B cell (primary cell): ENCODE results near the gene NDUFA8. TPM values are rescaled to one million over a fixed set of nuclear protein-coding genes. Genes with fewer than 3 reads are reported as not detected.

Experiments
- ATAC-seq: fragments of 200-7000 bp; cut with Tn5 transposase; one replicate; pipeline ENCODE4 v1.10.0; 2021; ENCODE audit warnings: low read depth, mild to moderate bottlenecking, moderate number of reproducible peaks, moderate library complexity
- CTCF ChIA-PET: fragments of 350-600 bp; sonication (Branson Sonifier 250); formaldehyde crosslinking; loops from one replicate; lab custom pipeline; 2021; ENCODE audit warnings: antibody characterized with exemption, inconsistent platforms; lab: Charles Lee
- POLR2A ChIA-PET: fragments of 350-600 bp; sonication (Branson Sonifier 250); formaldehyde crosslinking; loops from one replicate; lab custom pipeline; 2021; ENCODE audit warnings: antibody characterized with exemption; lab: Charles Lee
- DNase-seq: peaks from one replicate; pipeline ENCODE4 v3.0.0; 2013
- H2AFZ ChIP-seq: 2 replicates; pipeline ENCODE4 v1.6.1; 2012; ENCODE audit warnings: mild to moderate bottlenecking, low read depth, low read length; ENCODE audit not compliant: insufficient read depth, poor library complexity, severe bottlenecking
- H3K27ac ChIP-seq, 2 donors: 1 replicate in 1 of 2; 2 replicates in 1 of 2; pipeline ENCODE4 v1.5.1; 2012 to 2013; ENCODE audit warnings: low read length in 2 of 2, mild to moderate bottlenecking in 2 of 2, moderate library complexity in 1 of 2
- H3K27me3 ChIP-seq, 4 experiments: fragments of 200-600 bp in 1 of 4; sonication (generic) in 1 of 4; replicated peaks in 1 of 4; 1 replicate in 2 of 4; 2 replicates in 2 of 4; pipeline versions ENCODE4 v1.6.1 to v1.7.0; 2013 to 2016; ENCODE audit warnings: low read length in 3 of 4, mild to moderate bottlenecking in 2 of 4, mixed read lengths in 1 of 4, moderate library complexity in 1 of 4; ENCODE audit not compliant: insufficient read depth in 4 of 4, control insufficient read depth in 3 of 4; ENCODE audit errors: control extremely low read depth in 1 of 4
- H3K36me3 ChIP-seq, 2 experiments: replicated peaks in 1 of 2; 1 replicate in 1 of 2; 2 replicates in 1 of 2; pipeline versions ENCODE4 v1.6.1 to v1.7.1; 2013; ENCODE audit warnings: low read length in 1 of 2; ENCODE audit not compliant: insufficient read depth in 2 of 2, control insufficient read depth in 1 of 2; ENCODE audit errors: control extremely low read depth in 1 of 2, extremely low read depth in 1 of 2
- H3K4me1 ChIP-seq, 2 donors: fragments of 200-600 bp in 1 of 2; sonication (generic) in 1 of 2; 1 replicate in 1 of 2; 2 replicates in 1 of 2; pipeline versions ENCODE4 v1.5.1 to v1.6.1; 2013 to 2017; ENCODE audit warnings: low read length in 2 of 2; ENCODE audit not compliant: control insufficient read depth in 2 of 2, insufficient read depth in 2 of 2
- H3K4me2 ChIP-seq: replicated peaks from 2 replicates; pipeline ENCODE3; 2012; ENCODE audit warnings: mild to moderate bottlenecking, low read depth, low read length; ENCODE audit not compliant: poor library complexity, severe bottlenecking
- H3K4me3 ChIP-seq, 5 experiments: fragments of 200-600 bp in 1 of 5; sonication (generic) in 1 of 5; 1 replicate in 3 of 5; 2 replicates in 2 of 5; pipeline versions ENCODE4 v1.5.1 to v1.7.0; 2011 to 2016; ENCODE audit warnings: low read length in 4 of 5, mild to moderate bottlenecking in 4 of 5, low read depth in 2 of 5, control low read depth in 1 of 5, moderate library complexity in 1 of 5; ENCODE audit not compliant: insufficient read depth in 1 of 5; ENCODE audit errors: control extremely low read depth in 1 of 5, extremely low read depth in 1 of 5
- H3K79me2 ChIP-seq: fragments of 200-600 bp; sonication (generic); one replicate; pipeline ENCODE4 v1.6.0; 2016; ENCODE audit warnings: low read length; ENCODE audit not compliant: control insufficient read depth, insufficient read depth
- H3K9ac ChIP-seq: fragments of 200-600 bp; sonication (generic); 2 replicates; pipeline ENCODE4 v1.6.1; 2017; ENCODE audit warnings: mild to moderate bottlenecking, low read length, moderate library complexity
- H3K9me3 ChIP-seq, 3 donors: one replicate each; pipeline versions ENCODE4 v1.6.1 to v1.7.1; 2013; ENCODE audit warnings: low read length in 2 of 3; ENCODE audit not compliant: control insufficient read depth in 2 of 3, insufficient read depth in 1 of 3; ENCODE audit errors: control extremely low read depth in 1 of 3
- H4K20me1 ChIP-seq: 2 replicates; pipeline ENCODE4 v1.6.0; 2012; ENCODE audit warnings: mild to moderate bottlenecking, low read length; ENCODE audit not compliant: insufficient read depth, control insufficient read depth, poor library complexity, severe bottlenecking
- H3K27ac Mint-ChIP-seq: one replicate; pipeline ENCODE4 v1.8.0; 2021; ENCODE audit warnings: mixed read lengths
- H3K27me3 Mint-ChIP-seq: one replicate; pipeline ENCODE4 v1.8.0; 2021; ENCODE audit warnings: mixed read lengths
- H3K4me1 Mint-ChIP-seq: one replicate; pipeline ENCODE4 v1.8.0; 2021; ENCODE audit warnings: mixed read lengths
- H3K4me3 Mint-ChIP-seq: one replicate; pipeline ENCODE4 v1.8.0; 2021; ENCODE audit warnings: mixed read lengths
- H3K9me3 Mint-ChIP-seq: one replicate; pipeline ENCODE4 v1.8.0; 2022; ENCODE audit warnings: mixed read lengths; ENCODE audit not compliant: insufficient read depth
- EZH2 ChIP-seq: IDR thresholded peaks from 2 replicates; pipeline ENCODE4 v1.6.1; 2012; ENCODE audit warnings: borderline replicate concordance, low read depth, mild to moderate bottlenecking, moderate library complexity, low read length; ENCODE audit not compliant: insufficient read depth, poor library complexity, severe bottlenecking
- WGBS: methylation state at CpG from one replicate; pipeline ENCODE4 v1.1.5; 2013; ENCODE audit warnings: missing lambda C conversion rate; ENCODE audit not compliant: insufficient coverage; 5-methylcytosine and 5-hydroxymethylcytosine counted together
- intact Hi-C: fragments of 100-400 bp; cut with micrococcal nuclease; formaldehyde crosslinking; loops from one replicate; pipeline ENCODE4 v1.10.0; 2022
- polyA plus RNA-seq: library from polyadenylated mRNA; depleted of rRNA; stranded (reverse); fragments of >200 nt; gene quantifications from 2 replicates; pipeline ENCODE4 v1.2.3, GENCODE V29; 2012
- total RNA-seq, 2 donors: library from RNA; stranded (reverse); fragments of 120-200 nt in 1 of 2; gene quantifications; 1 replicate in 1 of 2; 2 replicates in 1 of 2; pipeline versions ENCODE4 v1.2.3 to v1.2.4, GENCODE V29; 2013 to 2022
- TF ChIP-seq, protein P1 (sequence below): fragments of 200-600 bp; IDR thresholded peaks from one replicate; pipeline ENCODE4 v1.8.0; 2022; ENCODE audit warnings: antibody characterized with exemption, mild to moderate bottlenecking

Gene NDUFA8
- total and polyA plus RNA-seq, 2 donors (not counting 1 experiment from before 2014, with no cell fraction given), result 10.6 to 15.7 TPM

DNA sequence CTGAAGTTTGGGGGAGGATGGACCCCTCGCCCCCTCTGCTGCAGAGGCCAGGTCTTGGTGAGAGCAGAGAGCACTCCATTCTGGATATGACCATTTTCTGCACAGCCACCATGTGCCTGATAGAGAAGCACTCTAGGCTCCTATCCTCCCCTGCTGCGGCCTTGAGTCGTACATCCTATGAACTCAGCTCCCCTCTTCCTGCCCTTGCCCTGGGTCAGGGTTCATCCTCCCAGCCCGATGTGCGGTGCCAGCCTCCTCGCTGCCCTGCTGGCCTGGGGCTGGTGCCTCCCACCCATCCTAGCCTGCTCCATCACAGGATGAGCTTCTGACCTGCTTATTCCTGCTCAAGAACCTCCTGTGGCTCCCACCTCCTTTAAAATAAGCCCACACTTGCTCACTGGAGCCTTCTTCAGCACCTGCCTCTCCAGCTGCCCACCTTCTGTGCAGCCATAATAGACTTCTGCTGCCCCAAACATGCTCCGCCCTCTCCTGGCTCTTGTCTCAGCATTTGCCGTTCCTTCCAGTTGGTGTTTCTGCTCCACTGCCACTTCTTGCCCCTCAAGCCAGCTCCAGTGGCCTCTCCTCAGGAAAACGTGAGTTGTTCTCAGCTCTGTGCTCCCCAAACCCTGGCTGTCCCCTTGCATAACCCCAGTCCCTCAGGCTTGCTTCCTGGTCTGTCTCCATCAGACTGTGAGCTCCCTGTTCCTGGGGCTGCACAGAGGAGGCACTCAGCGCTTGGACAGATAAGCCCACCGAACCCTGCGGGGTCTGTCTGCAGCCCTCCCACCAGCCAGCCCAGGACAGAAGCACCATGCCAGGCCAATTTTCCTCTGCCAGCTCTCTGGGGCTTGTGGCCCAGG, 44.2 kb downstream of the NDUFA8 start:
- TF ChIP-seq, protein P1, sequence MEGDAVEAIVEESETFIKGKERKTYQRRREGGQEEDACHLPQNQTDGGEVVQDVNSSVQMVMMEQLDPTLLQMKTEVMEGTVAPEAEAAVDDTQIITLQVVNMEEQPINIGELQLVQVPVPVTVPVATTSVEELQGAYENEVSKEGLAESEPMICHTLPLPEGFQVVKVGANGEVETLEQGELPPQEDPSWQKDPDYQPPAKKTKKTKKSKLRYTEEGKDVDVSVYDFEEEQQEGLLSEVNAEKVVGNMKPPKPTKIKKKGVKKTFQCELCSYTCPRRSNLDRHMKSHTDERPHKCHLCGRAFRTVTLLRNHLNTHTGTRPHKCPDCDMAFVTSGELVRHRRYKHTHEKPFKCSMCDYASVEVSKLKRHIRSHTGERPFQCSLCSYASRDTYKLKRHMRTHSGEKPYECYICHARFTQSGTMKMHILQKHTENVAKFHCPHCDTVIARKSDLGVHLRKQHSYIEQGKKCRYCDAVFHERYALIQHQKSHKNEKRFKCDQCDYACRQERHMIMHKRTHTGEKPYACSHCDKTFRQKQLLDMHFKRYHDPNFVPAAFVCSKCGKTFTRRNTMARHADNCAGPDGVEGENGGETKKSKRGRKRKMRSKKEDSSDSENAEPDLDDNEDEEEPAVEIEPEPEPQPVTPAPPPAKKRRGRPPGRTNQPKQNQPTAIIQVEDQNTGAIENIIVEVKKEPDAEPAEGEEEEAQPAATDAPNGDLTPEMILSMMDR, result no peak
- TF ChIP-seq EZH2, result no peak
- Mint-ChIP-seq H3K27ac (no peak overlapping the region), H3K4me1 (no peaks in the 10 kb centered on the region), H3K9me3 (no peaks in the 10 kb centered on the region), H3K4me3 (no peak overlapping the region), H3K27me3 (peaks cover 19% of the 10 kb centered on the region)
- WGBS, result 69% methylated on average over 10 of the region's 12 CpGs
- Histone ChIP-seq H3K4me3 (no peak overlapping the region), H3K79me2 (no peaks in the 10 kb centered on the region), H3K4me1 (no peaks in the 10 kb centered on the region), H3K4me2 (no peak overlapping the region), H4K20me1 (no peaks in the 10 kb centered on the region), H2AFZ (no peak overlapping the region), H3K9me3 (peaks cover 0 to 15% (median 0%) of the 10 kb centered on the region in 3 donors), H3K27me3 (peaks cover 0 to 2% (median 0%) of the 10 kb centered on the region in 4 experiments), H3K36me3 (no peaks in the 10 kb centered on the region), H3K27ac (no peak overlapping the region), H3K9ac (no peak overlapping the region)
- CTCF ChIA-PET, result interaction anchor here (1.8 to 15.1 kb wide), 3 partner anchors 9 to 231 kb away, joined by 6 to 323 read pairs (median 12); no protein-coding TSS in a partner anchor
- DNase-seq (no peak), ATAC-seq (no peak)
- intact Hi-C loops, result no loop called here
- POLR2A ChIA-PET, result no interaction called here

DNA sequence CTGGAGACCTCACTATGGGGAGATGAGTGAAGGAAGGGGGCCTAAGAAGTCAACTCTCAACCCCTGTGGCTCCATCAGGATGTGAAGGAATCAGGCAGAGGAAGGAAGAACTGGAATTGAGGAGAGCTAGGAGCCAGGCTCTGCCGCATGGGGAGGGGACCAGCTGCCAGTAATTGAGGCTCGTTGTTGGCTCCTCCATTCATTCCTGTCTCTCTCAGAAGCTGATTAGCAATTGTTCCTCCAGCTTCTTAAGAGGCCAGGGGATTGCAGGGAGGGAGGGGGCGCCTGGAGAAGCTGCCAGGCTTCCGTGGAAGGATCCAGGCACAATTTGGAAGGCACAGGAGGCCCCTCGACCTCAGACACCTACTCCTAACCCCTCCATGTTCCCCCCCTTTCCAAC, 46.0 kb downstream of the NDUFA8 start:
- Histone ChIP-seq H3K9ac (no peak overlapping the region), H3K79me2 (no peaks in the 10 kb centered on the region), H3K4me3 (no peak overlapping the region), H2AFZ (no peak overlapping the region), H3K27ac (no peak overlapping the region), H3K4me2 (no peak overlapping the region), H3K27me3 (peaks cover 0 to 2% (median 0%) of the 10 kb centered on the region in 4 experiments), H3K9me3 (peaks cover 0 to 15% (median 0%) of the 10 kb centered on the region in 3 donors), H3K36me3 (no peaks in the 10 kb centered on the region), H3K4me1 (no peaks in the 10 kb centered on the region), H4K20me1 (no peaks in the 10 kb centered on the region)
- H3K27me3 Mint-ChIP-seq, result peaks cover 19% of the 10 kb centered on the region
- no peak overlapping the region for H3K27ac Mint-ChIP-seq
- no peaks in the 10 kb centered on the region for H3K4me1 Mint-ChIP-seq
- 90% methylated on average over 2 of the region's 5 CpGs for WGBS
- H3K4me3 Mint-ChIP-seq, result no peak overlapping the region
- DNase-seq (no peak), ATAC-seq (no peak)
- CTCF ChIA-PET, result interaction anchor here (1.0 to 1.6 kb wide), 2 partner anchors 8 to 11 kb away, joined by 4 to 8 read pairs; no protein-coding TSS in a partner anchor
- TF ChIP-seq, protein P1, result no peak
- TF ChIP-seq EZH2, result no peak
- no peaks in the 10 kb centered on the region for H3K9me3 Mint-ChIP-seq
- intact Hi-C loops, result no loop called here
- POLR2A ChIA-PET, result no interaction called here
